Hepatocyte (in vitro differentiated cells): ENCODE data around the gene OSBPL2. TPM values are rescaled to one million over a fixed set of nuclear protein-coding genes. Genes with fewer than 3 reads are reported as not detected.
A peak's percentile ranks its signal among the peaks of the same experiment; 100 is the strongest.

Experiments
- DNase-seq: peaks from one replicate; pipeline ENCODE4 v3.0.0-alpha.2; 2016; ENCODE audit warnings: low spot score
- H2AFZ ChIP-seq: fragments of 200-600 bp; sonication (generic); 2 replicates; pipeline ENCODE4 v1.6.0; 2016; ENCODE audit warnings: antibody characterized with exemption, mild to moderate bottlenecking
- H3K27ac ChIP-seq: fragments of 200-600 bp; sonication (generic); 2 replicates; pipeline ENCODE4 v1.5.1; 2016; ENCODE audit warnings: mild to moderate bottlenecking
- H3K27me3 ChIP-seq: fragments of 200-600 bp; sonication (generic); 2 replicates; pipeline ENCODE4 v1.6.1; 2016
- H3K36me3 ChIP-seq: fragments of 200-600 bp; sonication (generic); replicated peaks from 2 replicates; pipeline ENCODE4 v1.5.1; 2016; ENCODE audit warnings: low read depth; ENCODE audit not compliant: insufficient read depth
- H3K4me1 ChIP-seq: fragments of 200-600 bp; sonication (generic); 2 replicates; pipeline ENCODE4 v1.5.1; 2016; ENCODE audit warnings: mild to moderate bottlenecking, moderate library complexity; ENCODE audit not compliant: insufficient read depth
- H3K4me2 ChIP-seq: fragments of 200-600 bp; sonication (generic); 2 replicates; pipeline ENCODE4 v1.6.0; 2016
- H3K4me3 ChIP-seq: fragments of 200-600 bp; sonication (generic); 2 replicates; pipeline ENCODE4 v1.5.1; 2016; ENCODE audit warnings: mild to moderate bottlenecking
- H3K79me2 ChIP-seq: fragments of 200-600 bp; sonication (generic); 2 replicates; pipeline ENCODE4 v1.6.0; 2017; ENCODE audit warnings: mild to moderate bottlenecking
- H3K9me2 ChIP-seq: fragments of 200-600 bp; sonication (generic); replicated peaks from 2 replicates; pipeline ENCODE4 v1.6.0; 2017; ENCODE audit warnings: mild to moderate bottlenecking; ENCODE audit not compliant: insufficient read depth
- H3K9me3 ChIP-seq: fragments of 200-600 bp; sonication (generic); 2 replicates; pipeline ENCODE4 v1.5.1; 2016; ENCODE audit warnings: low read depth, mild to moderate bottlenecking
- H4K20me1 ChIP-seq: fragments of 200-600 bp; sonication (generic); 2 replicates; pipeline ENCODE4 v1.6.0; 2016; ENCODE audit warnings: mild to moderate bottlenecking; ENCODE audit not compliant: insufficient read depth, poor library complexity, severe bottlenecking
- EZH2 ChIP-seq: fragments of 200-600 bp; sonication (generic); IDR thresholded peaks from 2 replicates; pipeline ENCODE4 v1.6.1; 2016; ENCODE audit warnings: antibody characterized with exemption, mild to moderate bottlenecking, borderline replicate concordance
- EZH2phosphoT487 ChIP-seq: fragments of 200-600 bp; sonication (generic); IDR thresholded peaks from one replicate; pipeline ENCODE4 v1.6.1; 2018; ENCODE audit warnings: antibody characterized with exemption, mild to moderate bottlenecking, low read depth, moderate library complexity; ENCODE audit not compliant: unreplicated experiment, severe bottlenecking
- WGBS: methylation state at CpG from one replicate; pipeline ENCODE4 v1.1.6; 2016; ENCODE audit warnings: low lambda C conversion rate; ENCODE audit errors: missing lambda C conversion rate; 5-methylcytosine and 5-hydroxymethylcytosine counted together
- polyA plus RNA-seq: library from polyadenylated mRNA; unstranded; fragments of >200 nt; fragmentation: Nextera tagmentation; extraction: Ambion mirVana; gene quantifications from 2 replicates; pipeline ENCODE4 v1.2.1, GENCODE V29; 2016
- total RNA-seq: library from RNA; depleted of rRNA; stranded (reverse); fragments of >200 nt; gene quantifications from 2 replicates; pipeline ENCODE4 v1.2.3, GENCODE V29; 2014
- TF ChIP-seq, protein P1 (sequence below): fragments of 200-600 bp; sonication (generic); IDR thresholded peaks from 2 replicates; pipeline ENCODE4 v1.5.1; 2016; ENCODE audit warnings: antibody characterized with exemption, mild to moderate bottlenecking; ENCODE audit not compliant: poor library complexity

Gene OSBPL2
- total and polyA plus RNA-seq, 2 experiments from 2014 or later = 40.5 to 45.9 TPM

DNA sequence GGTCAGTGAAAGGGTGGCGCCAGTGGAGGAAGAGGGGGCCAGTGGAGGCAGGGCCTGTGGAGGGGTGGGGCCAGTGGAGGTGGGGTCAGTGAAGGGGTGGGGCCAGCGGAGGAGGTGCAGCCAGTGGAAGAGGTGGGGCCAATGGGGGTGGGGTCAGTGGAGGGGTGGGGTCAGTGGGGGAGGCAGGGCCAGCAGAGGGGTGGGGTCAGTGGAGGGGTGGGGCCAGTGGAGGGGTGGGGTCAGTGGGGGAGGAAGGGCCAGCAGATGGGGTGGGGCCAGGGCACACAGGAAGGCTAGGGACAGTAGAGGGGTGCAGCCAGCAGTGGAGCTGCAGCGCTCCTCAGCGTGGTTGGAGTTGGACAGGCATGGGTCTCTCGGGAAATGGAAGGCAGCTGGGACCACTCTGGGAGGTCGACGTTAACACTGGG, 83.2 kb downstream of the OSBPL2 start:
- H4K20me1 ChIP-seq = no peaks in the 10 kb centered on the region
- WGBS = 95% methylated on average over 5 of the region's 7 CpGs
- H3K9me3 ChIP-seq = no peaks in the 10 kb centered on the region
- no peak overlapping the region for H2AFZ ChIP-seq
- no peaks in the 10 kb centered on the region for H3K79me2 ChIP-seq
- no peak overlapping the region for H3K4me2 ChIP-seq
- no peaks in the 10 kb centered on the region for H3K27me3 ChIP-seq
- no peak overlapping the region for H3K27ac ChIP-seq
- no peak overlapping the region for H3K4me3 ChIP-seq
- no peaks in the 10 kb centered on the region for H3K9me2 ChIP-seq
- no peak for TF ChIP-seq EZH2phosphoT487
- no peak for TF ChIP-seq EZH2
- TF ChIP-seq, protein P1, sequence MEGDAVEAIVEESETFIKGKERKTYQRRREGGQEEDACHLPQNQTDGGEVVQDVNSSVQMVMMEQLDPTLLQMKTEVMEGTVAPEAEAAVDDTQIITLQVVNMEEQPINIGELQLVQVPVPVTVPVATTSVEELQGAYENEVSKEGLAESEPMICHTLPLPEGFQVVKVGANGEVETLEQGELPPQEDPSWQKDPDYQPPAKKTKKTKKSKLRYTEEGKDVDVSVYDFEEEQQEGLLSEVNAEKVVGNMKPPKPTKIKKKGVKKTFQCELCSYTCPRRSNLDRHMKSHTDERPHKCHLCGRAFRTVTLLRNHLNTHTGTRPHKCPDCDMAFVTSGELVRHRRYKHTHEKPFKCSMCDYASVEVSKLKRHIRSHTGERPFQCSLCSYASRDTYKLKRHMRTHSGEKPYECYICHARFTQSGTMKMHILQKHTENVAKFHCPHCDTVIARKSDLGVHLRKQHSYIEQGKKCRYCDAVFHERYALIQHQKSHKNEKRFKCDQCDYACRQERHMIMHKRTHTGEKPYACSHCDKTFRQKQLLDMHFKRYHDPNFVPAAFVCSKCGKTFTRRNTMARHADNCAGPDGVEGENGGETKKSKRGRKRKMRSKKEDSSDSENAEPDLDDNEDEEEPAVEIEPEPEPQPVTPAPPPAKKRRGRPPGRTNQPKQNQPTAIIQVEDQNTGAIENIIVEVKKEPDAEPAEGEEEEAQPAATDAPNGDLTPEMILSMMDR = no peak
- H3K4me1 ChIP-seq = no peaks in the 10 kb centered on the region
- peak; percentile 45 for DNase-seq
- no peaks in the 10 kb centered on the region for H3K36me3 ChIP-seq

DNA sequence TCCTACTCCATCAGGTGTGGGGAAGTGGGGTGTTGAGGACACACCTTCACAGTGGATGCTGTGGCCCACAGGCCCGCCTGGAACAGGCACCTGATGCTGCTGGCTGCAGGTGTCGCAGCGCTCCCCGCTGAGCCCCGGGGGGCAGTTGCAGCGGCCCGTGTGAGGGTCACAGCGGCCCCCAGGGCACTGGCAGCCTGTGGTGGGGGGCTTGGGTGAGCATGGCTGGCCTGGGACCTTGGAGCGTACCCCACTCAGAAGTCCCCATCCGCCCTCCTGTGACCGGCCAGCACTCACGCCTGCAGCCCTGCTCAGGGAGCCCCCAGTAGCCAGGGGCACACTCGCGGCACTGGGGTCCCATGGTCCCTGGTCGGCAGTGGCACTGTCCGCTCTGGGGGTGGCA, 83.7 kb downstream of the OSBPL2 start:
- H3K36me3 ChIP-seq = no peaks in the 10 kb centered on the region
- no peak overlapping the region for H3K4me2 ChIP-seq
- no peak overlapping the region for H2AFZ ChIP-seq
- no peaks in the 10 kb centered on the region for H3K79me2 ChIP-seq
- H3K27me3 ChIP-seq = no peaks in the 10 kb centered on the region
- 97% methylated on average over 16 of the region's 16 CpGs for WGBS
- H3K9me3 ChIP-seq = no peaks in the 10 kb centered on the region
- H3K4me3 ChIP-seq = no peak overlapping the region
- H3K27ac ChIP-seq = no peak overlapping the region
- no peaks in the 10 kb centered on the region for H4K20me1 ChIP-seq
- H3K4me1 ChIP-seq = no peaks in the 10 kb centered on the region
- TF ChIP-seq, protein P1 = no peak
- TF ChIP-seq EZH2phosphoT487 (no peak), EZH2 (no peak)
- H3K9me2 ChIP-seq = no peaks in the 10 kb centered on the region
- DNase-seq = no peak

DNA sequence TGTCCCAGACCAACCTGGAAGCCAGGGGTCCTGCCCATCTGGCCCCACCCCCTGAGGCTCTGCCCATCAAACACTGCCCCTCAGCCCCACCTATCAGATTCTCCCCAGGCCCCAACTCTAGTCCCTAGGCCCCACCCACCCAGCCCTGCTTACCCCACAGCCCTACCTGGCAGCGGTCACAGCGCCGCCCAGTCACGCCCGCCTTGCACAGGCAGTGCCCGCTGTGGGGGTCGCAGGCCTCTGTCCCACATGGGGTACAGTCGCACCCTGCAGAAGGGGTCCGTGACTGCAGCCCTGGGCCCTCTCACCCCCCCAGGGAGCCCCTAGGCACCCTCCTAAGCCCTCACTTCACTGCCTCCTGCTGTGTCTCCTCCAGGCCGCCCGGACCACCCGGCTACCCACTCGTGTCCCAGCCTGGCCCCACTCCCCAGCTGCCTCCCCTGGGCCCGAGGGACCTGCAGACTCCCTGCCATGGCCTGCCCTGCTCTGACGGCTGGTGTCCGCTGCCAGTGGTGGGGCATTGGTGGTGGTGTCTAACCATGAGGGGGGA, 84.2 kb downstream of the OSBPL2 start:
- H3K4me2 ChIP-seq = no peak overlapping the region
- no peak overlapping the region for H2AFZ ChIP-seq
- no peak for TF ChIP-seq EZH2
- TF ChIP-seq, protein P1 = no peak
- TF ChIP-seq EZH2phosphoT487 = no peak
- H3K4me1 ChIP-seq = no peaks in the 10 kb centered on the region
- no peak overlapping the region for H3K27ac ChIP-seq
- H3K9me3 ChIP-seq = no peaks in the 10 kb centered on the region
- H3K79me2 ChIP-seq = no peaks in the 10 kb centered on the region
- no peaks in the 10 kb centered on the region for H3K9me2 ChIP-seq
- no peaks in the 10 kb centered on the region for H3K36me3 ChIP-seq
- H4K20me1 ChIP-seq = no peaks in the 10 kb centered on the region
- no peak overlapping the region for H3K4me3 ChIP-seq
- no peaks in the 10 kb centered on the region for H3K27me3 ChIP-seq
- DNase-seq = no peak
- WGBS = 91% methylated on average over 11 of the region's 16 CpGs
